Measurements from ENCODE around the gene TIFAB.

Gene TIFAB

GRCh38 chr5:135447298-135447929 is 4.7 kb downstream of the TIFAB start, which contains the start of gene DCANP1:
DCANP1 (minus strand) TSS chr5:135447348; CDS start chr5:135447108, 240 bp downstream.
- Histone ChIP-seq H3K36me3 (ENCODE audit: insufficient read depth, low read length) (no peaks in the 10 kb centered on the region), H3K4me1 (ENCODE audit: control insufficient read depth, insufficient read depth, low read length, unreplicated experiment) (peaks cover 4% of the 10 kb centered on the region), H3K27ac (ENCODE audit: low read depth, low read length) (no peak within 1 kb of the TSS), H2AFZ (ENCODE audit: low read length, unreplicated experiment) (no peak within 1 kb of the TSS), H3K4me3 (ENCODE audit: low read depth, low read length) (no peak within 1 kb of the TSS), H3K27me3 (ENCODE audit: insufficient read depth, low read length) (no peaks in the 10 kb centered on the region), H3K79me2 (ENCODE audit: control insufficient read depth, insufficient read depth, low read length, unreplicated experiment) (no peaks in the 10 kb centered on the region)

- Histone ChIP-seq H3K4me3 (ENCODE audit: low read depth, low read length) (no peak overlapping the region), H3K79me2 (ENCODE audit: control insufficient read depth, insufficient read depth, low read length, unreplicated experiment) (no peaks in the 10 kb centered on the region), H3K27ac (ENCODE audit: low read depth, low read length) (no peak overlapping the region), H3K36me3 (ENCODE audit: insufficient read depth, low read length) (no peaks in the 10 kb centered on the region), H2AFZ (ENCODE audit: low read length, unreplicated experiment) (no peak overlapping the region), H3K27me3 (ENCODE audit: insufficient read depth, low read length) (no peaks in the 10 kb centered on the region), H3K4me1 (ENCODE audit: control insufficient read depth, insufficient read depth, low read length, unreplicated experiment) (peaks cover 4% of the 10 kb centered on the region)
These were observed 5.5 kb downstream of the TIFAB start for GRCh38 chr5:135446615-135447014.

- Histone ChIP-seq H3K36me3 (ENCODE audit: insufficient read depth, low read length) (no peaks in the 10 kb centered on the region), H3K27ac (ENCODE audit: low read depth, low read length) (no peak overlapping the region), H2AFZ (ENCODE audit: low read length, unreplicated experiment) (no peak overlapping the region), H3K79me2 (ENCODE audit: control insufficient read depth, insufficient read depth, low read length, unreplicated experiment) (no peaks in the 10 kb centered on the region), H3K27me3 (ENCODE audit: insufficient read depth, low read length) (no peaks in the 10 kb centered on the region), H3K4me3 (ENCODE audit: low read depth, low read length) (no peak overlapping the region), H3K4me1 (ENCODE audit: control insufficient read depth, insufficient read depth, low read length, unreplicated experiment) (peaks cover 4% of the 10 kb centered on the region)
These were observed 5.9 kb downstream of the TIFAB start for GRCh38 chr5:135446206-135446605.

- no peaks in the 10 kb centered on the region for H3K36me3 ChIP-seq (ENCODE audit: insufficient read depth, low read length)
- no peaks in the 10 kb centered on the region for H3K27me3 ChIP-seq (ENCODE audit: insufficient read depth, low read length)
- no peaks in the 10 kb centered on the region for H3K79me2 ChIP-seq (ENCODE audit: control insufficient read depth, insufficient read depth, low read length, unreplicated experiment)
- no peak overlapping the region for H2AFZ ChIP-seq (ENCODE audit: low read length, unreplicated experiment)
- peaks cover 4% of the 10 kb centered on the region for H3K4me1 ChIP-seq (ENCODE audit: control insufficient read depth, insufficient read depth, low read length, unreplicated experiment)
- no peak overlapping the region for H3K4me3 ChIP-seq (ENCODE audit: low read depth, low read length)
- no peak overlapping the region for H3K27ac ChIP-seq (ENCODE audit: low read depth, low read length)
These were observed 6.7 kb downstream of the TIFAB start for GRCh38 chr5:135445306-135445985.

- no peak overlapping the region for H3K4me3 ChIP-seq (ENCODE audit: low read depth, low read length)
- H2AFZ ChIP-seq (ENCODE audit: low read length, unreplicated experiment), result no peak overlapping the region
- no peaks in the 10 kb centered on the region for H3K79me2 ChIP-seq (ENCODE audit: control insufficient read depth, insufficient read depth, low read length, unreplicated experiment)
- H3K27ac ChIP-seq (ENCODE audit: low read depth, low read length), result no peak overlapping the region
- H3K4me1 ChIP-seq (ENCODE audit: control insufficient read depth, insufficient read depth, low read length, unreplicated experiment), result peaks cover 4% of the 10 kb centered on the region
- no peaks in the 10 kb centered on the region for H3K27me3 ChIP-seq (ENCODE audit: insufficient read depth, low read length)
- no peaks in the 10 kb centered on the region for H3K36me3 ChIP-seq (ENCODE audit: insufficient read depth, low read length)
These were observed 7.3 kb downstream of the TIFAB start for GRCh38 chr5:135444881-135445280.

GRCh38 chr5:135444360-135444759 is 7.8 kb downstream of the TIFAB start:
- H3K4me1 ChIP-seq (ENCODE audit: control insufficient read depth, insufficient read depth, low read length, unreplicated experiment), result peaks cover 4% of the 10 kb centered on the region

GRCh38 chr5:135443161-135443960 is 8.8 kb downstream of the TIFAB start:
- Histone ChIP-seq H3K4me3 (ENCODE audit: low read depth, low read length) (no peak overlapping the region), H3K36me3 (ENCODE audit: insufficient read depth, low read length) (no peaks in the 10 kb centered on the region), H3K27ac (ENCODE audit: low read depth, low read length) (no peak overlapping the region), H3K79me2 (ENCODE audit: control insufficient read depth, insufficient read depth, low read length, unreplicated experiment) (no peaks in the 10 kb centered on the region), H3K4me1 (ENCODE audit: control insufficient read depth, insufficient read depth, low read length, unreplicated experiment) (peaks cover 8% of the 10 kb centered on the region), H2AFZ (ENCODE audit: low read length, unreplicated experiment) (no peak overlapping the region), H3K27me3 (ENCODE audit: insufficient read depth, low read length) (no peaks in the 10 kb centered on the region)

More at GRCh38 chr5:135444360-135444759, 7.8 kb downstream of the TIFAB start:
- Histone ChIP-seq H3K27ac (ENCODE audit: low read depth, low read length) (no peak overlapping the region), H3K79me2 (ENCODE audit: control insufficient read depth, insufficient read depth, low read length, unreplicated experiment) (no peaks in the 10 kb centered on the region), H3K36me3 (ENCODE audit: insufficient read depth, low read length) (no peaks in the 10 kb centered on the region), H3K4me3 (ENCODE audit: low read depth, low read length) (no peak overlapping the region), H3K27me3 (ENCODE audit: insufficient read depth, low read length) (no peaks in the 10 kb centered on the region), H2AFZ (ENCODE audit: low read length, unreplicated experiment) (no peak overlapping the region)

GRCh38 chr5:135442431-135443160 is 9.6 kb downstream of the TIFAB start:
- Histone ChIP-seq H3K27me3 (ENCODE audit: insufficient read depth, low read length) (no peaks in the 10 kb centered on the region), H3K4me3 (ENCODE audit: low read depth, low read length) (no peak overlapping the region), H3K36me3 (ENCODE audit: insufficient read depth, low read length) (no peaks in the 10 kb centered on the region), H3K27ac (ENCODE audit: low read depth, low read length) (no peak overlapping the region), H2AFZ (ENCODE audit: low read length, unreplicated experiment) (no peak overlapping the region), H3K79me2 (ENCODE audit: control insufficient read depth, insufficient read depth, low read length, unreplicated experiment) (no peaks in the 10 kb centered on the region), H3K4me1 (ENCODE audit: control insufficient read depth, insufficient read depth, low read length, unreplicated experiment) (peaks cover 11% of the 10 kb centered on the region)

- peaks cover 16% of the 10 kb centered on the region for H3K4me1 ChIP-seq (ENCODE audit: control insufficient read depth, insufficient read depth, low read length, unreplicated experiment)
- H3K27me3 ChIP-seq (ENCODE audit: insufficient read depth, low read length), result no peaks in the 10 kb centered on the region
- H3K4me3 ChIP-seq (ENCODE audit: low read depth, low read length), result no peak overlapping the region
- no peak overlapping the region for H2AFZ ChIP-seq (ENCODE audit: low read length, unreplicated experiment)
- no peak overlapping the region for H3K27ac ChIP-seq (ENCODE audit: low read depth, low read length)
- no peaks in the 10 kb centered on the region for H3K79me2 ChIP-seq (ENCODE audit: control insufficient read depth, insufficient read depth, low read length, unreplicated experiment)
- H3K36me3 ChIP-seq (ENCODE audit: insufficient read depth, low read length), result no peaks in the 10 kb centered on the region
These were observed 10.2 kb downstream of the TIFAB start for GRCh38 chr5:135441919-135442318.

- H3K79me2 ChIP-seq (ENCODE audit: control insufficient read depth, insufficient read depth, low read length, unreplicated experiment), result no peaks in the 10 kb centered on the region
- H3K36me3 ChIP-seq (ENCODE audit: insufficient read depth, low read length), result no peaks in the 10 kb centered on the region
- no peak overlapping the region for H3K27ac ChIP-seq (ENCODE audit: low read depth, low read length)
- H3K4me3 ChIP-seq (ENCODE audit: low read depth, low read length), result no peak overlapping the region
- H3K27me3 ChIP-seq (ENCODE audit: insufficient read depth, low read length), result no peaks in the 10 kb centered on the region
- H2AFZ ChIP-seq (ENCODE audit: low read length, unreplicated experiment), result no peak overlapping the region
- peaks cover 16% of the 10 kb centered on the region for H3K4me1 ChIP-seq (ENCODE audit: control insufficient read depth, insufficient read depth, low read length, unreplicated experiment)
These were observed 10.8 kb downstream of the TIFAB start for GRCh38 chr5:135441350-135441831.
